ENCODE results near the gene SNORC.

SNORC gene

GRCh38 chr2:232884001-232884421, 13.9 kb downstream of the SNORC start:
- DNase-seq: no peak

GRCh38 chr2:232884549-232885263, 14.6 kb downstream of the SNORC start:
- no peak for DNase-seq

- DNase-seq: no peak
These were observed 15.3 kb downstream of the SNORC start for GRCh38 chr2:232885264-232885961.

- no peak for DNase-seq
These were observed 16.1 kb downstream of the SNORC start for GRCh38 chr2:232886176-232886575.

GRCh38 chr2:232886632-232887031, 16.6 kb downstream of the SNORC start:
- DNase-seq: no peak

GRCh38 chr2:232887171-232887850, 17.2 kb downstream of the SNORC start:
- DNase-seq: no peak

GRCh38 chr2:232888099-232888836, 18.2 kb downstream of the SNORC start:
- DNase-seq: no peak

- DNase-seq: no peak
These were observed 18.9 kb downstream of the SNORC start for GRCh38 chr2:232888839-232889529.

GRCh38 chr2:232889876-232890401, 19.9 kb downstream of the SNORC start:
- DNase-seq: no peak

- DNase-seq: no peak
These were observed 20.5 kb downstream of the SNORC start for GRCh38 chr2:232890536-232890895.

- DNase-seq: no peak
These were observed 21.0 kb downstream of the SNORC start for GRCh38 chr2:232890896-232891601.

- no peak for DNase-seq
These were observed 21.6 kb downstream of the SNORC start for GRCh38 chr2:232891621-232892071.

- no peak for DNase-seq
These were observed 22.2 kb downstream of the SNORC start for GRCh38 chr2:232892221-232892620.

- DNase-seq: no peak
These were observed 22.8 kb downstream of the SNORC start for GRCh38 chr2:232892843-232893242.

GRCh38 chr2:232893834-232894233, 23.8 kb downstream of the SNORC start:
- no peak for DNase-seq

GRCh38 chr2:232894251-232894650, 24.2 kb downstream of the SNORC start:
- DNase-seq: no peak

GRCh38 chr2:232894746-232895145, 24.7 kb downstream of the SNORC start:
- no peak for DNase-seq

- no peak for DNase-seq
These were observed 26.0 kb downstream of the SNORC start for GRCh38 chr2:232896111-232896510.

- no peak for DNase-seq
These were observed 26.9 kb downstream of the SNORC start for GRCh38 chr2:232896720-232897597.

GRCh38 chr2:232897598-232898408, 27.7 kb downstream of the SNORC start:
- DNase-seq: peak; percentile 38 to 55

Data from stimulated activated CD4-positive, alpha-beta T cell treated with anti-CD3 and anti-CD28 coated beads, Interleukin-2, amount 100 ng/mL, for 48 hours (primary cell).